HepG2 (cell line): ENCODE measurements around the gene KRTCAP3. TPM values are rescaled to one million over a fixed set of nuclear protein-coding genes. Genes with fewer than 3 reads are reported as not detected.

Experiments
- BCL3 ChIP-seq: sonication (generic); formaldehyde crosslinking; IDR thresholded peaks from 2 replicates; pipeline ENCODE4 v1.5.1; 2020; ENCODE audit warnings: mild to moderate bottlenecking, missing genetic modification reagents, moderate library complexity
- ELF3 ChIP-seq: IDR thresholded peaks from 2 replicates; pipeline ENCODE4 v1.6.1; 2016; ENCODE audit warnings: missing genetic modification reagents, missing compliant biosample characterization
- HMG20B ChIP-seq: conservative IDR thresholded peaks from 2 replicates; pipeline ENCODE4 v1.6.1; 2016; ENCODE audit warnings: missing genetic modification reagents, missing compliant biosample characterization
- KLF6 ChIP-seq: IDR thresholded peaks from 2 replicates; pipeline ENCODE4 v1.8.0; 2016; ENCODE audit warnings: missing biosample characterization, missing genetic modification reagents
- MAFF ChIP-seq: IDR thresholded peaks from 2 replicates; pipeline ENCODE4 v1.6.1; 2011; ENCODE audit warnings: low read depth, low read length, improper control_type of control experiment
- PBX2 ChIP-seq: IDR thresholded peaks from 2 replicates; pipeline ENCODE4 v1.6.1; 2016; ENCODE audit warnings: control low read depth
- PHB2 ChIP-seq: fragments of 450-650 bp; IDR thresholded peaks from 2 replicates; pipeline ENCODE4 v1.6.1; 2018; ENCODE audit not compliant: partially characterized antibody
- RERE ChIP-seq: IDR thresholded peaks from 2 replicates; pipeline ENCODE4 v1.6.1; 2016; ENCODE audit warnings: low read depth, missing genetic modification reagents, missing compliant biosample characterization
- THAP9 ChIP-seq: sonication (generic); formaldehyde crosslinking; IDR thresholded peaks from 2 replicates; pipeline ENCODE4; 2020; ENCODE audit warnings: missing genetic modification reagents, mild to moderate bottlenecking, borderline replicate concordance
- ZBTB44 ChIP-seq: sonication (generic); formaldehyde crosslinking; IDR thresholded peaks from 2 replicates; pipeline ENCODE4 v1.4.0; 2020; ENCODE audit warnings: missing genetic modification reagents
- ZMYM2 ChIP-seq: sonication (generic); formaldehyde crosslinking; IDR thresholded peaks from 2 replicates; pipeline ENCODE4 v1.8.0; 2022; ENCODE audit warnings: mild to moderate bottlenecking, missing genetic modification reagents
- ZMYM4 ChIP-seq: sonication (generic); formaldehyde crosslinking; IDR thresholded peaks from 2 replicates; pipeline ENCODE4 v1.8.1; 2023; ENCODE audit warnings: mild to moderate bottlenecking, missing genetic modification reagents
- ZNF296 ChIP-seq: sonication (generic); formaldehyde crosslinking; conservative IDR thresholded peaks from 2 replicates; pipeline ENCODE4 v1.5.0; 2020; ENCODE audit warnings: mild to moderate bottlenecking, missing genetic modification reagents
- ZNF709 ChIP-seq: sonication (generic); formaldehyde crosslinking; IDR thresholded peaks from 2 replicates; pipeline ENCODE4 v1.5.0; 2020; ENCODE audit warnings: mild to moderate bottlenecking, missing genetic modification reagents
- ZSCAN25 ChIP-seq: sonication (generic); formaldehyde crosslinking; IDR thresholded peaks from 2 replicates; pipeline ENCODE4 v1.8.0; 2022; ENCODE audit warnings: mild to moderate bottlenecking, missing genetic modification reagents
- polyA plus RNA-seq, 8 experiments: library from polyadenylated mRNA; depleted of rRNA in 3 of 8; stranded (reverse) in 7 of 8; unstranded in 1 of 8; fragments of >200 nt; fragmentation: Illumina TruSeq in 4 of 8; extraction: Trizol in 4 of 8; gene quantifications; 2 replicates each; pipeline versions ENCODE4 v1.2.1 to v1.2.3, GENCODE V29; 2011 to 2016; ENCODE audit warnings: low read depth in 4 of 8, missing spikeins in 1 of 8, mixed read lengths in 1 of 8; ENCODE audit not compliant: insufficient read depth in 1 of 8
- total RNA-seq, 5 experiments: library from RNA; depleted of rRNA; stranded (reverse); fragments of >200 nt; fragmentation: Illumina TruSeq; extraction: Trizol; gene quantifications; 2 replicates each; pipeline ENCODE4 v1.2.3, GENCODE V29; 2016; ENCODE audit warnings: low read depth in 1 of 5

Gene KRTCAP3
- total and polyA plus RNA-seq, 2 of the 13 experiments (the other 11 are each of a cell fraction or from before 2014, with no cell fraction given), result 2.1 to 4.5 TPM

GRCh38 chr2:27407798-27408491 lies 34.2 kb upstream of the KRTCAP3 start (continued):
- TF ChIP-seq RERE (CRISPR knock-in tag) (no peak), ELF3 (CRISPR knock-in tag) (0 out of 2 replicates have a peak, but pooled peaks have one; percentile 17), PHB2 (no peak), HMG20B (CRISPR knock-in tag) (no peak), BCL3 (CRISPR knock-in tag) (no peak), KLF6 (CRISPR knock-in tag) (no peak), ZBTB44 (CRISPR knock-in tag) (no peak), THAP9 (CRISPR knock-in tag) (no peak), ZNF296 (CRISPR knock-in tag) (no peak), PBX2 (CRISPR knock-in tag) (no peak), MAFF (no peak), ZSCAN25 (CRISPR knock-in tag) (no peak), ZMYM4 (0 out of 2 replicates have a peak, but pooled peaks have one; percentile 32), ZNF709 (CRISPR knock-in tag) (no peak), ZMYM2 (no peak)
